GM13977 (cell line): ENCODE data around the gene MRPS23.

Source experiments
- DNase-seq: peaks from one replicate; pipeline ENCODE4 v3.0.0; 2012; ENCODE audit warnings: low spot score
- CTCF ChIP-seq: IDR thresholded peaks from 2 replicates; pipeline ENCODE4 v1.5.1; 2012; ENCODE audit warnings: mild to moderate bottlenecking, control low read depth; ENCODE audit not compliant: insufficient read depth; ENCODE audit errors: extremely low read depth, missing control alignments
- in situ Hi-C: fragments of 300-500 bp; cut with MboI; formaldehyde crosslinking; loops from one replicate; pipeline ENCODE4 v1.12.0; 2022; ENCODE audit warnings: low sequenced_read_pairs, low pct_unique_long_range_greater_than_20kb, mixed read lengths, inconsistent platforms; ENCODE audit not compliant: unreplicated experiment

The MRPS23 gene

GRCh38 chr17:57838857-57839570 lies 10.8 kb downstream of the MRPS23 start:
- no peak for DNase-seq
- in situ Hi-C loops = no loop called here
- no peak for TF ChIP-seq CTCF

GRCh38 chr17:57838453-57838852 lies 11.4 kb downstream of the MRPS23 start:
- no peak for DNase-seq
- no peak for TF ChIP-seq CTCF
- in situ Hi-C loops = no loop called here

- in situ Hi-C loops = no loop called here
- DNase-seq = no peak
- TF ChIP-seq CTCF = no peak
Measured at GRCh38 chr17:57835333-57835900, 14.4 kb downstream of the MRPS23 start.

- DNase-seq = no peak
- no peak for TF ChIP-seq CTCF
- in situ Hi-C loops = no loop called here
Measured at GRCh38 chr17:57834146-57834741, 15.6 kb downstream of the MRPS23 start.

GRCh38 chr17:57833179-57833939 lies 16.5 kb downstream of the MRPS23 start:
- peak; percentile 89 for TF ChIP-seq CTCF
- DNase-seq = peak; percentile 67
- in situ Hi-C loops = no loop called here

- in situ Hi-C loops = no loop called here
- no peak for DNase-seq
- TF ChIP-seq CTCF = no peak
Measured at GRCh38 chr17:57832314-57833178, 17.3 kb downstream of the MRPS23 start.
